Measurements from ENCODE around the gene ABCD4. TPM values are rescaled to one million over a fixed set of nuclear protein-coding genes. Genes with fewer than 3 reads are reported as not detected.

Gene ABCD4
- polyA plus RNA-seq (106 and 121 TPM in 2 replicates), polyA minus RNA-seq (40.7 and 50.9 TPM in 2 replicates)

DNA sequence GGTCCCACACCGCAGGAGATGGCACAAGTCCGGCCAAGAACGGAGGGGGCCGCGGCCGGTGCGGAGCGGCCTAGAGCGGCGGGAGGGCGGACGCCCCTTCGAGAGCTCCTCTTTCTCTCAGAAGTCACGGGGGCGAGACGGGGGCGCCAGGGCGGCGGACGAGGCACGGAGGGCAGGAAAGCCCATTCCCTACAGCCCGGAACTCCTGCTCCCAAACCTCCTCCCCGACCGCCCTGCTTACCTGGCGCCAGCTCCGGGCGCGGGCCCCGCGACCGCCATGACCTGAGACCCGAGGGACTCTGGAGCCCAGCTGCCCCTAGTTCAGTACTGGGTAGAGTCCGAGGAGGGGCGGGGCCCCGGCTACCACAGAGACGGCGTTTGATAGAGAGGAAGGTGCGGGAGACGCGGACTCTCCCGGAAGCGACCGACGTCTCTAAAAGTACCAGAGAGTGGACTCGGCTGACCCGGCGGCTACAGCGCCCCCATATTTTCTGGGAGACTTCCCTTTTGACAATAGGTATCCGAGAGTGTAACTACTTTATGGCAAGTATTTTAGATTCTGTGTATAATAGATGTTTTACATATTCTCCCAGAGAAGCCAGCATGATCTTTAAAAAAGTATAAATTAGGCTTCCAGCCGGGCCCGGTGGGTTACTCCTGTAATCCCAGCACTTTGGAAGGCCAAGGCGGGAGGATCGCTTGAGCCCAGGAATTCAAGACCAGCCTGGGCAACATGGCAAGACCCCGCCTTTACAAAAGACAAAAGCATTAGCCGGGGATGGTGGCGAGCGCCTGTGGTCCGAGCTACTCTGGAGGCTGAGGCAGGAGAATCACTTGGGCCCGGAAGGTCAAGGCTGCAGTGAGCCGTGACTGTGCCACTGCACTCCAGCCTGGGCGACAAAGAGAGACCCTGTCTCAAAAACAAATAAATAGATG is at the start of gene ABCD4:
Gene ABCD4, minus strand, starts transcription at position 301 of the 936 bp plus-strand sequence. Its CDS starts 22 bp downstream, at position 279.
- Histone ChIP-seq H3K27me3 (ENCODE audit: insufficient read depth, low read depth, low read length) (no peaks in the 10 kb centered on the region), H3K9me3 (ENCODE audit: low read length) (no peaks in the 10 kb centered on the region), H3K9me2 (ENCODE audit: insufficient read depth, low read length) (no peaks in the 10 kb centered on the region), H3K9ac (ENCODE audit: low read length) (peak within 1 kb of the TSS; percentile 78), H3K4me3 (ENCODE audit: low read length) (peak within 1 kb of the TSS; percentile 88), H3K27ac (ENCODE audit: low read length) (peak within 1 kb of the TSS; percentile 69), H3K79me2 (replicated peaks; ENCODE audit: insufficient read depth, low read length) (peaks cover 33% of the 10 kb centered on the region), H3K4me2 (ENCODE audit: low read length) (peak within 1 kb of the TSS; percentile 66), H3K36me3 (ENCODE audit: insufficient read depth, low read length) (no peaks in the 10 kb centered on the region), H4K20me1 (ENCODE audit: insufficient read depth) (no peaks in the 10 kb centered on the region), H3F3A (ENCODE audit: insufficient read depth, low read length, poor library complexity, severe bottlenecking) (peaks cover 4% of the 10 kb centered on the region), H2AFZ (ENCODE audit: low read depth, low read length) (peak within 1 kb of the TSS; percentile 61)
- TF ChIP-seq EZH2 (IDR thresholded peaks at IDR 0.05; ENCODE audit: borderline replicate concordance, insufficient read depth, low read length, poor library complexity, severe bottlenecking), result no peak
- TF ChIP-seq CTCF (IDR thresholded peaks at IDR 0.05; ENCODE audit: poor library complexity, severe bottlenecking), result peak; percentile 75
- peak; percentile 20 for TF ChIP-seq EP300 (conservative IDR thresholded peaks at IDR 0.05; ENCODE audit: poor library complexity, severe bottlenecking)
- TF ChIP-seq MXI1 (conservative IDR thresholded peaks at IDR 0.05; ENCODE audit: poor library complexity, severe bottlenecking), result no peak
- peak; percentile 70 for TF ChIP-seq POLR2AphosphoS5 (IDR thresholded peaks at IDR 0.05)
- TF ChIP-seq RAD21 (conservative IDR thresholded peaks at IDR 0.05), result no peak
- TF ChIP-seq, protein P1, sequence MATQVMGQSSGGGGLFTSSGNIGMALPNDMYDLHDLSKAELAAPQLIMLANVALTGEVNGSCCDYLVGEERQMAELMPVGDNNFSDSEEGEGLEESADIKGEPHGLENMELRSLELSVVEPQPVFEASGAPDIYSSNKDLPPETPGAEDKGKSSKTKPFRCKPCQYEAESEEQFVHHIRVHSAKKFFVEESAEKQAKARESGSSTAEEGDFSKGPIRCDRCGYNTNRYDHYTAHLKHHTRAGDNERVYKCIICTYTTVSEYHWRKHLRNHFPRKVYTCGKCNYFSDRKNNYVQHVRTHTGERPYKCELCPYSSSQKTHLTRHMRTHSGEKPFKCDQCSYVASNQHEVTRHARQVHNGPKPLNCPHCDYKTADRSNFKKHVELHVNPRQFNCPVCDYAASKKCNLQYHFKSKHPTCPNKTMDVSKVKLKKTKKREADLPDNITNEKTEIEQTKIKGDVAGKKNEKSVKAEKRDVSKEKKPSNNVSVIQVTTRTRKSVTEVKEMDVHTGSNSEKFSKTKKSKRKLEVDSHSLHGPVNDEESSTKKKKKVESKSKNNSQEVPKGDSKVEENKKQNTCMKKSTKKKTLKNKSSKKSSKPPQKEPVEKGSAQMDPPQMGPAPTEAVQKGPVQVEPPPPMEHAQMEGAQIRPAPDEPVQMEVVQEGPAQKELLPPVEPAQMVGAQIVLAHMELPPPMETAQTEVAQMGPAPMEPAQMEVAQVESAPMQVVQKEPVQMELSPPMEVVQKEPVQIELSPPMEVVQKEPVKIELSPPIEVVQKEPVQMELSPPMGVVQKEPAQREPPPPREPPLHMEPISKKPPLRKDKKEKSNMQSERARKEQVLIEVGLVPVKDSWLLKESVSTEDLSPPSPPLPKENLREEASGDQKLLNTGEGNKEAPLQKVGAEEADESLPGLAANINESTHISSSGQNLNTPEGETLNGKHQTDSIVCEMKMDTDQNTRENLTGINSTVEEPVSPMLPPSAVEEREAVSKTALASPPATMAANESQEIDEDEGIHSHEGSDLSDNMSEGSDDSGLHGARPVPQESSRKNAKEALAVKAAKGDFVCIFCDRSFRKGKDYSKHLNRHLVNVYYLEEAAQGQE (IDR thresholded peaks at IDR 0.05; ENCODE audit: borderline replicate concordance), result peak; percentile 9
- no peak for TF ChIP-seq TAF1 (IDR thresholded peaks at IDR 0.05; ENCODE audit: low read depth)
- TF ChIP-seq SMC3 (conservative IDR thresholded peaks at IDR 0.05; ENCODE audit: poor library complexity), result no peak

GRCh38 chr14:74350928-74351323 is 48.2 kb upstream of the ABCD4 start:
- Histone ChIP-seq H3K4me3 (ENCODE audit: low read length) (no peak overlapping the region), H3K9me3 (ENCODE audit: low read length) (no peaks in the 10 kb centered on the region), H3K27me3 (ENCODE audit: insufficient read depth, low read depth, low read length) (no peaks in the 10 kb centered on the region), H3K79me2 (replicated peaks; ENCODE audit: insufficient read depth, low read length) (no peaks in the 10 kb centered on the region), H3K36me3 (ENCODE audit: insufficient read depth, low read length) (no peaks in the 10 kb centered on the region), H3K4me2 (ENCODE audit: low read length) (no peak overlapping the region), H3K9me2 (ENCODE audit: insufficient read depth, low read length) (no peaks in the 10 kb centered on the region), H3K9ac (ENCODE audit: low read length) (no peak overlapping the region), H4K20me1 (ENCODE audit: insufficient read depth) (no peaks in the 10 kb centered on the region), H2AFZ (ENCODE audit: low read depth, low read length) (no peak overlapping the region), H3F3A (ENCODE audit: insufficient read depth, low read length, poor library complexity, severe bottlenecking) (no peaks in the 10 kb centered on the region), H3K27ac (ENCODE audit: low read length) (no peak overlapping the region)
- no peak for TF ChIP-seq CTCF (IDR thresholded peaks at IDR 0.05; ENCODE audit: poor library complexity, severe bottlenecking)
- TF ChIP-seq SMC3 (conservative IDR thresholded peaks at IDR 0.05; ENCODE audit: poor library complexity), result no peak
- TF ChIP-seq EZH2 (IDR thresholded peaks at IDR 0.05; ENCODE audit: borderline replicate concordance, insufficient read depth, low read length, poor library complexity, severe bottlenecking), result no peak
- TF ChIP-seq EP300 (conservative IDR thresholded peaks at IDR 0.05; ENCODE audit: poor library complexity, severe bottlenecking), result no peak

Data from neural cell (in vitro differentiated cells).